B cell (primary cell): ENCODE data around the gene TIMM44. TPM values are rescaled to one million over a fixed set of nuclear protein-coding genes. Genes with fewer than 3 reads are reported as not detected.

Source experiments
- ATAC-seq: fragments of 200-7000 bp; cut with Tn5 transposase; one replicate; pipeline ENCODE4 v1.10.0; 2021; ENCODE audit warnings: low read depth, mild to moderate bottlenecking, moderate number of reproducible peaks, moderate library complexity
- CTCF ChIA-PET: fragments of 350-600 bp; sonication (Branson Sonifier 250); formaldehyde crosslinking; loops from one replicate; lab custom pipeline; 2021; ENCODE audit warnings: antibody characterized with exemption, inconsistent platforms; lab: Charles Lee
- POLR2A ChIA-PET: fragments of 350-600 bp; sonication (Branson Sonifier 250); formaldehyde crosslinking; loops from one replicate; lab custom pipeline; 2021; ENCODE audit warnings: antibody characterized with exemption; lab: Charles Lee
- DNase-seq: peaks from one replicate; pipeline ENCODE4 v3.0.0; 2013
- H2AFZ ChIP-seq: 2 replicates; pipeline ENCODE4 v1.6.1; 2012; ENCODE audit warnings: mild to moderate bottlenecking, low read depth, low read length; ENCODE audit not compliant: insufficient read depth, poor library complexity, severe bottlenecking
- H3K27ac ChIP-seq, 2 donors: 1 replicate in 1 of 2; 2 replicates in 1 of 2; pipeline ENCODE4 v1.5.1; 2012 to 2013; ENCODE audit warnings: low read length in 2 of 2, mild to moderate bottlenecking in 2 of 2, moderate library complexity in 1 of 2
- H3K27me3 ChIP-seq, 4 experiments: fragments of 200-600 bp in 1 of 4; sonication (generic) in 1 of 4; replicated peaks in 1 of 4; 1 replicate in 2 of 4; 2 replicates in 2 of 4; pipeline versions ENCODE4 v1.6.1 to v1.7.0; 2013 to 2016; ENCODE audit warnings: low read length in 3 of 4, mild to moderate bottlenecking in 2 of 4, mixed read lengths in 1 of 4, moderate library complexity in 1 of 4; ENCODE audit not compliant: insufficient read depth in 4 of 4, control insufficient read depth in 3 of 4; ENCODE audit errors: control extremely low read depth in 1 of 4
- H3K36me3 ChIP-seq, 2 experiments: replicated peaks in 1 of 2; 1 replicate in 1 of 2; 2 replicates in 1 of 2; pipeline versions ENCODE4 v1.6.1 to v1.7.1; 2013; ENCODE audit warnings: low read length in 1 of 2; ENCODE audit not compliant: insufficient read depth in 2 of 2, control insufficient read depth in 1 of 2; ENCODE audit errors: control extremely low read depth in 1 of 2, extremely low read depth in 1 of 2
- H3K4me1 ChIP-seq, 2 donors: fragments of 200-600 bp in 1 of 2; sonication (generic) in 1 of 2; 1 replicate in 1 of 2; 2 replicates in 1 of 2; pipeline versions ENCODE4 v1.5.1 to v1.6.1; 2013 to 2017; ENCODE audit warnings: low read length in 2 of 2; ENCODE audit not compliant: control insufficient read depth in 2 of 2, insufficient read depth in 2 of 2
- H3K4me2 ChIP-seq: replicated peaks from 2 replicates; pipeline ENCODE3; 2012; ENCODE audit warnings: mild to moderate bottlenecking, low read depth, low read length; ENCODE audit not compliant: poor library complexity, severe bottlenecking
- H3K4me3 ChIP-seq, 5 experiments: fragments of 200-600 bp in 1 of 5; sonication (generic) in 1 of 5; 1 replicate in 3 of 5; 2 replicates in 2 of 5; pipeline versions ENCODE4 v1.5.1 to v1.7.0; 2011 to 2016; ENCODE audit warnings: low read length in 4 of 5, mild to moderate bottlenecking in 4 of 5, low read depth in 2 of 5, control low read depth in 1 of 5, moderate library complexity in 1 of 5; ENCODE audit not compliant: insufficient read depth in 1 of 5; ENCODE audit errors: control extremely low read depth in 1 of 5, extremely low read depth in 1 of 5
- H3K79me2 ChIP-seq: fragments of 200-600 bp; sonication (generic); one replicate; pipeline ENCODE4 v1.6.0; 2016; ENCODE audit warnings: low read length; ENCODE audit not compliant: control insufficient read depth, insufficient read depth
- H3K9ac ChIP-seq: fragments of 200-600 bp; sonication (generic); 2 replicates; pipeline ENCODE4 v1.6.1; 2017; ENCODE audit warnings: mild to moderate bottlenecking, low read length, moderate library complexity
- H3K9me3 ChIP-seq, 3 donors: one replicate each; pipeline versions ENCODE4 v1.6.1 to v1.7.1; 2013; ENCODE audit warnings: low read length in 2 of 3; ENCODE audit not compliant: control insufficient read depth in 2 of 3, insufficient read depth in 1 of 3; ENCODE audit errors: control extremely low read depth in 1 of 3
- H4K20me1 ChIP-seq: 2 replicates; pipeline ENCODE4 v1.6.0; 2012; ENCODE audit warnings: mild to moderate bottlenecking, low read length; ENCODE audit not compliant: insufficient read depth, control insufficient read depth, poor library complexity, severe bottlenecking
- H3K27ac Mint-ChIP-seq: one replicate; pipeline ENCODE4 v1.8.0; 2021; ENCODE audit warnings: mixed read lengths
- H3K27me3 Mint-ChIP-seq: one replicate; pipeline ENCODE4 v1.8.0; 2021; ENCODE audit warnings: mixed read lengths
- H3K4me1 Mint-ChIP-seq: one replicate; pipeline ENCODE4 v1.8.0; 2021; ENCODE audit warnings: mixed read lengths
- H3K4me3 Mint-ChIP-seq: one replicate; pipeline ENCODE4 v1.8.0; 2021; ENCODE audit warnings: mixed read lengths
- H3K9me3 Mint-ChIP-seq: one replicate; pipeline ENCODE4 v1.8.0; 2022; ENCODE audit warnings: mixed read lengths; ENCODE audit not compliant: insufficient read depth
- EZH2 ChIP-seq: IDR thresholded peaks from 2 replicates; pipeline ENCODE4 v1.6.1; 2012; ENCODE audit warnings: borderline replicate concordance, low read depth, mild to moderate bottlenecking, moderate library complexity, low read length; ENCODE audit not compliant: insufficient read depth, poor library complexity, severe bottlenecking
- WGBS: methylation state at CpG from one replicate; pipeline ENCODE4 v1.1.5; 2013; ENCODE audit warnings: missing lambda C conversion rate; ENCODE audit not compliant: insufficient coverage; 5-methylcytosine and 5-hydroxymethylcytosine counted together
- intact Hi-C: fragments of 100-400 bp; cut with micrococcal nuclease; formaldehyde crosslinking; loops from one replicate; pipeline ENCODE4 v1.10.0; 2022
- polyA plus RNA-seq: library from polyadenylated mRNA; depleted of rRNA; stranded (reverse); fragments of >200 nt; gene quantifications from 2 replicates; pipeline ENCODE4 v1.2.3, GENCODE V29; 2012
- total RNA-seq, 2 donors: library from RNA; stranded (reverse); fragments of 120-200 nt in 1 of 2; gene quantifications; 1 replicate in 1 of 2; 2 replicates in 1 of 2; pipeline versions ENCODE4 v1.2.3 to v1.2.4, GENCODE V29; 2013 to 2022
- TF ChIP-seq, protein P1 (sequence below): fragments of 200-600 bp; IDR thresholded peaks from one replicate; pipeline ENCODE4 v1.8.0; 2022; ENCODE audit warnings: antibody characterized with exemption, mild to moderate bottlenecking

The TIMM44 gene
- total and polyA plus RNA-seq, 2 donors (not counting 1 experiment from before 2014, with no cell fraction given) = 48.9 to 66.5 TPM

DNA sequence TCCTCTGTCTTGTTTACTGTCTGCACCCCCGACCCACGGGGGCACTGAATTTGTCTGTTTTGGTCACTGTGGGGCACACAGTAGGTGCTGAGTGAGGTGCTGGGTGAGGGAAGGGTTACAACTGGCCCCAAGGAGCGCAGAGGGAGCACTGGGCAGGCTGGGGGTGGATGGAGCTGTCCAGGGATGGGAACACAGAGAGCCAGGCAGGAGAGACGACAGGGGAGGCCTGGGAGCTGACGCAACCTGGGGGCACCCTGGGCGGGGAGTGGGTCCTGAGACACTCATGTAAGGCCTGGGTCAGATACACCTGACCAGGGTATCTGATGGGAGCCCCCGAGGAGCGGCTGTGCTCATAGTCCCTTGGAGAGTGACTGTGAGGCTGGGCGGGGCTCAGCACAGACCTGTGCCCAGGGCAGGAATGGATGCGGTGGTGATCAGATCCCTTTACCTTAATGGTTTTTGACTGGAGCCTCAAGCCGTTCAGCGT lies 37.2 kb upstream of the TIMM44 start:
- Histone ChIP-seq H3K4me2 (no peak overlapping the region), H3K4me3 (no peak overlapping the region), H3K79me2 (peaks cover 50% of the 10 kb centered on the region), H3K4me1 (no peaks in the 10 kb centered on the region), H3K9me3 (no peaks in the 10 kb centered on the region), H3K27ac (no peak overlapping the region), H3K36me3 (peaks cover 0 to 76% of the 10 kb centered on the region in 2 experiments), H3K27me3 (no peaks in the 10 kb centered on the region), H4K20me1 (peaks cover 67% of the 10 kb centered on the region), H2AFZ (no peak overlapping the region), H3K9ac (no peak overlapping the region)
- DNase-seq = no peak
- Mint-ChIP-seq H3K27me3 (no peaks in the 10 kb centered on the region), H3K4me1 (no peaks in the 10 kb centered on the region), H3K27ac (no peak overlapping the region), H3K9me3 (no peaks in the 10 kb centered on the region), H3K4me3 (no peak overlapping the region)
- intact Hi-C loops = no loop called here
- WGBS = 98% methylated on average over 12 of the region's 12 CpGs
- POLR2A ChIA-PET = no interaction called here
- TF ChIP-seq EZH2 = no peak
- TF ChIP-seq, protein P1, sequence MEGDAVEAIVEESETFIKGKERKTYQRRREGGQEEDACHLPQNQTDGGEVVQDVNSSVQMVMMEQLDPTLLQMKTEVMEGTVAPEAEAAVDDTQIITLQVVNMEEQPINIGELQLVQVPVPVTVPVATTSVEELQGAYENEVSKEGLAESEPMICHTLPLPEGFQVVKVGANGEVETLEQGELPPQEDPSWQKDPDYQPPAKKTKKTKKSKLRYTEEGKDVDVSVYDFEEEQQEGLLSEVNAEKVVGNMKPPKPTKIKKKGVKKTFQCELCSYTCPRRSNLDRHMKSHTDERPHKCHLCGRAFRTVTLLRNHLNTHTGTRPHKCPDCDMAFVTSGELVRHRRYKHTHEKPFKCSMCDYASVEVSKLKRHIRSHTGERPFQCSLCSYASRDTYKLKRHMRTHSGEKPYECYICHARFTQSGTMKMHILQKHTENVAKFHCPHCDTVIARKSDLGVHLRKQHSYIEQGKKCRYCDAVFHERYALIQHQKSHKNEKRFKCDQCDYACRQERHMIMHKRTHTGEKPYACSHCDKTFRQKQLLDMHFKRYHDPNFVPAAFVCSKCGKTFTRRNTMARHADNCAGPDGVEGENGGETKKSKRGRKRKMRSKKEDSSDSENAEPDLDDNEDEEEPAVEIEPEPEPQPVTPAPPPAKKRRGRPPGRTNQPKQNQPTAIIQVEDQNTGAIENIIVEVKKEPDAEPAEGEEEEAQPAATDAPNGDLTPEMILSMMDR = no peak
- CTCF ChIA-PET = interaction anchor here (0.9 kb wide), 1 partner anchor 11 kb away, joined by 3 read pairs; no protein-coding TSS in a partner anchor
- ATAC-seq = no peak

- Histone ChIP-seq H3K4me1 (no peaks in the 10 kb centered on the region), H3K4me3 (no peak overlapping the region), H4K20me1 (peaks cover 62% of the 10 kb centered on the region), H3K4me2 (no peak overlapping the region), H3K9me3 (no peaks in the 10 kb centered on the region), H3K9ac (no peak overlapping the region), H3K27ac (no peak overlapping the region), H2AFZ (no peak overlapping the region), H3K36me3 (peaks cover 0 to 74% of the 10 kb centered on the region in 2 experiments), H3K79me2 (peaks cover 44% of the 10 kb centered on the region), H3K27me3 (no peaks in the 10 kb centered on the region)
- CTCF ChIA-PET = no interaction called here
- no peak for DNase-seq
- H3K27ac Mint-ChIP-seq = no peak overlapping the region
- no peaks in the 10 kb centered on the region for H3K9me3 Mint-ChIP-seq
- WGBS = 100% methylated on average over 13 of the region's 13 CpGs
- no peak for ATAC-seq
- H3K4me3 Mint-ChIP-seq = no peak overlapping the region
- no peak for TF ChIP-seq EZH2
- TF ChIP-seq, protein P1 = no peak
- intact Hi-C loops = no loop called here
- no peaks in the 10 kb centered on the region for H3K4me1 Mint-ChIP-seq
- no peaks in the 10 kb centered on the region for H3K27me3 Mint-ChIP-seq
- POLR2A ChIA-PET = no interaction called here
These were observed 36.7 kb upstream of the TIMM44 start for GRCh38 chr19:7980168-7980567.
